H1 (cell line): ENCODE measurements around the gene GMPR2. TPM values are rescaled to one million over a fixed set of nuclear protein-coding genes. Genes with fewer than 3 reads are reported as not detected.

Experiments
- BRCA1 ChIP-seq: IDR thresholded peaks from 2 replicates; pipeline ENCODE4 v1.6.1; 2012; ENCODE audit warnings: low read depth, low read length, improper control_type of control experiment
- CEBPB ChIP-seq: IDR thresholded peaks from 2 replicates; pipeline ENCODE4 v1.6.1; 2012; ENCODE audit warnings: low read depth, low read length
- CTBP2 ChIP-seq: IDR thresholded peaks from 2 replicates; pipeline ENCODE4 v1.7.0; 2011; ENCODE audit warnings: borderline replicate concordance, mild to moderate bottlenecking, moderate library complexity, mixed read lengths, low read length; ENCODE audit not compliant: insufficient read depth, insufficient read length
- GTF2F1 ChIP-seq: IDR thresholded peaks from 2 replicates; pipeline ENCODE4 v1.6.1; 2012; ENCODE audit warnings: low read depth, low read length, improper control_type of control experiment, borderline replicate concordance
- RFX5 ChIP-seq: IDR thresholded peaks from 2 replicates; pipeline ENCODE4 v1.6.1; 2011; ENCODE audit warnings: low read depth, low read length, improper control_type of control experiment, borderline replicate concordance
- RNF2 ChIP-seq: fragments of 200-900, 300-1000 bp; sonication (generic); IDR thresholded peaks from 2 replicates; pipeline ENCODE4 v1.7.1; 2016; ENCODE audit warnings: borderline replicate concordance, low read depth, mild to moderate bottlenecking, antibody characterized with exemption, low read length; ENCODE audit not compliant: poor library complexity, severe bottlenecking; ENCODE audit errors: missing control alignments
- SP4 ChIP-seq: IDR thresholded peaks from 2 replicates; pipeline ENCODE4 v1.6.1; 2012; ENCODE audit warnings: low read length, inconsistent platforms
- polyA plus RNA-seq, 7 experiments: library from polyadenylated mRNA; depleted of rRNA in 3 of 7; stranded (reverse) in 5 of 7; unstranded in 2 of 7; fragments of >200 nt in 5 of 7; fragments of 200-250 nt in 2 of 7; gene quantifications; 1 replicate in 5 of 7; 2 replicates in 1 of 7; 4 replicates in 1 of 7; pipeline versions ENCODE4 v1.2.1 to v1.2.3, GENCODE V29; 2011 to 2013; ENCODE audit warnings: missing spikeins in 2 of 7, mixed read lengths in 2 of 7
- total RNA-seq: library from RNA; stranded (reverse); fragmentation: NEBNext Ultra II Directional; extraction: Animal tissue kit (Norgen Biotek cat#: 25700); gene quantifications from 2 replicates; pipeline ENCODE4 v1.2.1, GENCODE V29; 2021

The GMPR2 gene
- total and polyA plus RNA-seq, 2 of the 8 experiments (the other 6 are each of a cell fraction or from before 2014, with no cell fraction given), result 61.6 to 85.3 TPM

DNA sequence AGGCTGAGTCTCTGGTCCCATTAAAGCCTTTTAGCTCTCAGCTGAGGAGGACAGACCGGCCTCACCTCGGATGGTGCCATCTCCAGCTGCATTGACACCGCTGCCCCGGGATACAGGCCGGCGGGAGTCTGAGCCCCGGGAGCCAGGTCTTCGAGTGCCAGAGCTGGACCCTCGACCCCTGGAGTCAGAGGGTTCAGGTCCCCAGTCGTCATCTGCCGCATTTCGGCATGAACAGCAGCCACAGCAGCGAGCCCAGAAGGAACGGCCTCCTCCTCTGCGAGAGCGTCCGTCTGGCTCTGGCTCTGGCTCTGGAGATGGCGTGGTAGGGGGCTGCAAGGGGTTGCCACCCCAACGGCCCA is 29.2 kb downstream of the GMPR2 start (continued):
- no peak for TF ChIP-seq RNF2
- no peak for TF ChIP-seq CTBP2
- no peak for TF ChIP-seq GTF2F1
- no peak for TF ChIP-seq SP4
- no peak for TF ChIP-seq CEBPB
- TF ChIP-seq RFX5, result no peak
- no peak for TF ChIP-seq BRCA1
